A549 (cell line): ENCODE data around the gene ZFYVE9. TPM values are rescaled to one million over a fixed set of nuclear protein-coding genes. Genes with fewer than 3 reads are reported as not detected.

Experiments
- ATAC-seq, 2 experiments: fragments of 200-7000 bp in 1 of 2; fragments of >200 bp in 1 of 2; cut with Nextera tagmentation in 1 of 2; cut with Tn5 transposase in 1 of 2; 3 replicates each; pipeline versions ENCODE4 v1.8.0 to v1.9.1; 2018 to 2020; ENCODE audit warnings: mild to moderate bottlenecking in 1 of 2, moderate library complexity in 1 of 2
- CTCF ChIA-PET: fragments of 300-600 bp; sonication (Branson Sonifier 250); formaldehyde crosslinking; extraction: SDS; loops from one replicate; lab custom pipeline; 2021; ENCODE audit warnings: antibody characterized with exemption, inconsistent platforms; lab: Yijun Ruan, JAX
- POLR2A ChIA-PET: fragments of 350-600 bp; formaldehyde crosslinking; extraction: SDS; loops from one replicate; lab custom pipeline; 2021; ENCODE audit warnings: antibody characterized with exemption, inconsistent platforms; lab: Yijun Ruan, JAX
- DNase-seq, 2 experiments: peaks; one replicate each; pipeline versions ENCODE4 v3.0.0 to v3.0.0-alpha.2; 2011 to 2016; ENCODE audit warnings: low read depth in 1 of 2, low spot score in 1 of 2
- FAIRE-seq: peaks from 2 replicates; lab custom pipeline; 2011; peaks lifted over from hg19 to GRCh38; lab: Jason Lieb, UNC
- H3K27ac ChIP-seq, 2 experiments: fragments of >200 bp; sonication (Bioruptor Twin); formaldehyde crosslinking; 3 replicates each; pipeline ENCODE4 v1.5.1; 2016 to 2017
- H3K4me1 ChIP-seq: fragments of >200 bp; sonication (Bioruptor Twin); formaldehyde crosslinking; 3 replicates; pipeline ENCODE4 v1.6.1; 2016
- H3K4me2 ChIP-seq: fragments of >200 bp; sonication (Bioruptor Twin); formaldehyde crosslinking; 3 replicates; pipeline ENCODE4 v1.6.1; 2016
- H3K4me3 ChIP-seq: fragments of >200 bp; sonication (Bioruptor Twin); formaldehyde crosslinking; 3 replicates; pipeline ENCODE4 v1.5.1; 2016
- H3K9me3 ChIP-seq: fragments of >200 bp; sonication (Bioruptor Twin); formaldehyde crosslinking; 3 replicates; pipeline ENCODE4 v1.6.1; 2016
- CBX2 ChIP-seq: fragments of 200-600 bp; sonication (generic); IDR thresholded peaks from 2 replicates; pipeline ENCODE4 v1.6.1; 2016; ENCODE audit warnings: low read depth, mild to moderate bottlenecking, borderline replicate concordance
- E2F6 ChIP-seq: IDR thresholded peaks from 2 replicates; pipeline ENCODE4 v1.6.1; 2012; ENCODE audit warnings: low read depth, borderline replicate concordance
- EP300 ChIP-seq, 2 experiments: fragments of >200 bp; sonication (Bioruptor Twin); formaldehyde crosslinking; IDR thresholded peaks; 2 replicates in 1 of 2; 3 replicates in 1 of 2; pipeline ENCODE4 v1.6.1; 2016 to 2017
- FOSL2 ChIP-seq, 2 experiments: fragments of 450-650 bp in 1 of 2; fragments of >200 bp in 1 of 2; sonication (Bioruptor Twin) in 1 of 2; formaldehyde crosslinking; IDR thresholded peaks; 2 replicates each; pipeline versions ENCODE4 v1.5.0 to v1.6.1; 2016 to 2020; ENCODE audit warnings: mild to moderate bottlenecking in 1 of 2, moderate library complexity in 1 of 2
- HEYL ChIP-seq: fragments of 250-450 bp; sonication (Bioruptor Pico); IDR thresholded peaks from 2 replicates; pipeline ENCODE4 v1.8.0; 2021; ENCODE audit warnings: mild to moderate bottlenecking, moderate library complexity
- JUN ChIP-seq, 2 experiments: fragments of >200 bp; sonication (Bioruptor Twin); formaldehyde crosslinking; IDR thresholded peaks; 2 replicates in 1 of 2; 3 replicates in 1 of 2; pipeline ENCODE4 v1.6.1; 2016 to 2017
- KDM5A ChIP-seq: fragments of 200-600 bp; sonication (generic); IDR thresholded peaks from 2 replicates; pipeline ENCODE4 v1.6.1; 2016; ENCODE audit warnings: antibody characterized with exemption, mild to moderate bottlenecking
- MAFK ChIP-seq: fragments of 450-650 bp; IDR thresholded peaks from 2 replicates; pipeline ENCODE4 v1.6.1; 2014; ENCODE audit not compliant: partially characterized antibody
- MAX ChIP-seq: IDR thresholded peaks from 2 replicates; pipeline ENCODE4 v1.6.1; 2012
- PBX3 ChIP-seq: IDR thresholded peaks from 2 replicates; pipeline ENCODE4 v1.6.1; 2012
- RARB ChIP-seq: fragments of 250-450 bp; sonication (Bioruptor Pico); IDR thresholded peaks from 2 replicates; pipeline ENCODE4 v1.8.0; 2021; ENCODE audit warnings: mild to moderate bottlenecking, moderate library complexity
- RCOR1 ChIP-seq: fragments of 150-350 bp; IDR thresholded peaks from 2 replicates; pipeline ENCODE4 v1.6.1; 2014; ENCODE audit warnings: antibody characterized with exemption, low read length, low read depth
- REST ChIP-seq: fragments of 200-600 bp; sonication (generic); IDR thresholded peaks from 2 replicates; pipeline ENCODE4 v1.6.1; 2016; ENCODE audit warnings: antibody characterized with exemption, mild to moderate bottlenecking, moderate library complexity
- RNF2 ChIP-seq: fragments of 200-600 bp; sonication (generic); IDR thresholded peaks from 2 replicates; pipeline ENCODE4 v1.6.1; 2016; ENCODE audit warnings: low read depth, mild to moderate bottlenecking, antibody characterized with exemption, moderate library complexity, borderline replicate concordance
- TP53 ChIP-seq: fragments of 250-450 bp; sonication (Bioruptor Pico); IDR thresholded peaks from 2 replicates; pipeline ENCODE4 v1.5.0; 2021; ENCODE audit warnings: mild to moderate bottlenecking, moderate library complexity
- ZFP36 ChIP-seq: fragments of 450-650 bp; IDR thresholded peaks from 2 replicates; pipeline ENCODE4 v1.6.1; 2014; ENCODE audit warnings: borderline replicate concordance; ENCODE audit not compliant: partially characterized antibody
- ZNF302 ChIP-seq: fragments of 250-450 bp; sonication (Bioruptor Pico); IDR thresholded peaks from 2 replicates; pipeline ENCODE4 v1.9.0; 2021; ENCODE audit warnings: inconsistent platforms, mild to moderate bottlenecking, moderate library complexity
- WGBS: methylation state at CpG from one replicate; pipeline ENCODE4 v1.1.6; 2017; ENCODE audit errors: missing lambda C conversion rate; 5-methylcytosine and 5-hydroxymethylcytosine counted together
- polyA plus RNA-seq, 4 experiments: library from polyadenylated mRNA; depleted of rRNA in 3 of 4; stranded (reverse); fragments of >200 nt; fragmentation: RNase III in 1 of 4; extraction: RNeasy Plus Mini Kit Qiagen cat#74134 plus additional on column Dnase treatment in 1 of 4; gene quantifications; 2 replicates in 3 of 4; 3 replicates in 1 of 4; pipeline ENCODE4 v1.2.3, GENCODE V29; 2011 to 2017

ZFYVE9 gene
- polyA plus RNA-seq, 2 of the 4 experiments (the other 2 are of a cell fraction), result 7.1 to 11.9 TPM

GRCh38 chr1:52341655-52342260 lies 199.9 kb downstream of the ZFYVE9 start:
- ATAC-seq (no peak), DNase-seq (no peak), FAIRE-seq (no peak)
- 87% methylated on average over 6 of the region's 7 CpGs for WGBS
- Histone ChIP-seq H3K4me3 (no peak overlapping the region), H3K4me2 (no peak overlapping the region), H3K4me1 (no peaks in the 10 kb centered on the region), H3K9me3 (no peaks in the 10 kb centered on the region), H3K27ac (no peak overlapping the region)
- ChIA-PET CTCF (interaction anchor here (1.1 kb wide), 1 partner anchor 10 kb away, joined by 3 read pairs; no protein-coding TSS in a partner anchor), POLR2A (interaction anchor here (0.5 kb wide), 1 partner anchor 211 kb away, joined by 3 read pairs; the partner anchor contains the start of gene TUT4)
- TF ChIP-seq ZFP36 (no peak), HEYL (CRISPR knock-in tag) (no peak), FOSL2 (IDR thresholded peaks at IDR 0.05) (no peak), FOSL2 (CRISPR knock-in tag; IDR thresholded peaks at IDR 0.05) (no peak), ZNF302 (no peak), MAX (no peak), CBX2 (no peak), EP300 (IDR thresholded peaks at IDR 0.05) (no peak)

GRCh38 chr1:52343979-52344378 lies 202.1 kb downstream of the ZFYVE9 start:
- Histone ChIP-seq H3K27ac (no peak overlapping the region), H3K4me1 (no peaks in the 10 kb centered on the region), H3K4me3 (no peak overlapping the region), H3K4me2 (no peak overlapping the region), H3K9me3 (no peaks in the 10 kb centered on the region)
- ChIA-PET CTCF (interaction anchor here (0.9 kb wide), 1 partner anchor 10 kb away, joined by 3 read pairs; no protein-coding TSS in a partner anchor), POLR2A (no interaction called here)
- TF ChIP-seq E2F6 (no peak), MAX (no peak), RCOR1 (no peak), JUN (IDR thresholded peaks at IDR 0.05) (no peak), MAFK (no peak), KDM5A (no peak)
- no peak for DNase-seq
- WGBS, result 87% methylated on average over 3 of the region's 3 CpGs
- ATAC-seq, result no peak
- FAIRE-seq, result no peak

- CTCF ChIA-PET, result interaction anchor here (1.1 to 1.3 kb wide), 2 partner anchors 15 to 22 kb away, joined by 3 read pairs; no protein-coding TSS in a partner anchor
- no peak overlapping the region for H3K27ac ChIP-seq
- 100% methylated on average over 2 of the region's 2 CpGs for WGBS
- H3K9me3 ChIP-seq, result no peaks in the 10 kb centered on the region
- H3K4me2 ChIP-seq, result no peak overlapping the region
- no peak for TF ChIP-seq RARB (CRISPR knock-in tag)
- no peak for TF ChIP-seq PBX3
- no peak for TF ChIP-seq RNF2
- TF ChIP-seq TP53 (CRISPR knock-in tag), result no peak
- no peak for TF ChIP-seq MAX
- no peak for TF ChIP-seq REST
- no peak for TF ChIP-seq E2F6
- TF ChIP-seq, all 56 proteins: peak for 0
- FAIRE-seq (no peak), DNase-seq (no peak), ATAC-seq (no peak)
- POLR2A ChIA-PET, result interaction anchor here (0.6 kb wide), 1 partner anchor 59 kb away, joined by 3 read pairs; the partner anchor contains the start of genes ORC1 and PRPF38A
- Histone ChIP-seq H3K4me3 (no peak overlapping the region), H3K4me1 (no peaks in the 10 kb centered on the region)
Observed at GRCh38 chr1:52345252-52345651, 203.4 kb downstream of the ZFYVE9 start.
